Ovary (tissue), 9 donors: ENCODE measurements around the gene CCDC136. TPM values are rescaled to one million over a fixed set of nuclear protein-coding genes. Genes with fewer than 3 reads are reported as not detected.

Experiments
- DNase-seq, 5 donors: peaks; one replicate each; pipeline ENCODE4 v3.0.0-alpha.2; 2019 to 2020
- H3K27ac ChIP-seq, 2 donors: fragments of 200-600 bp; one replicate each; pipeline versions ENCODE4 v1.5.1 to v1.8.0; 2019 to 2022
- H3K27me3 ChIP-seq: fragments of 200-600 bp; one replicate; pipeline ENCODE4 v1.8.0; 2022
- H3K36me3 ChIP-seq: fragments of 200-600 bp; sonication (generic); one replicate; pipeline ENCODE4 v1.5.1; 2019
- H3K4me1 ChIP-seq: one replicate; pipeline ENCODE4 v1.8.1; 2013; ENCODE audit warnings: mild to moderate bottlenecking, moderate library complexity; ENCODE audit not compliant: insufficient read depth
- H3K4me3 ChIP-seq: fragments of 200-600 bp; sonication (generic); one replicate; pipeline ENCODE4 v1.5.1; 2017
- H3K9me3 ChIP-seq, 2 donors: fragments of 200-600 bp in 1 of 2; sonication (generic) in 1 of 2; one replicate each; pipeline versions ENCODE4 v1.5.1 to v1.8.1; 2013 to 2019; ENCODE audit warnings: mild to moderate bottlenecking in 1 of 2, moderate library complexity in 1 of 2
- EP300 ChIP-seq: sonication (generic); formaldehyde crosslinking; IDR thresholded peaks from one replicate; pipeline ENCODE4 v1.6.1; 2017; ENCODE audit warnings: antibody characterized with exemption
- POLR2A ChIP-seq: fragments of 450-650 bp; IDR thresholded peaks from one replicate; pipeline ENCODE4 v1.6.1; 2017; ENCODE audit warnings: antibody characterized with exemption, mild to moderate bottlenecking, moderate library complexity
- WGBS, 3 donors: extraction: QIAGEN DNeasy Blood & Tissue Kit in 1 of 3; methylation state at CpG; one replicate each; pipeline versions ENCODE4 v1.1.5 to v1.1.7; 2013 to 2017; 5-methylcytosine and 5-hydroxymethylcytosine counted together
- intact Hi-C, 4 donors: fragments of 100-400 bp; cut with DNase I; formaldehyde crosslinking; loops; one replicate each; pipeline versions ENCODE4 v1.11.0 to v1.15.1; 2022 to 2023
- polyA plus RNA-seq, 2 donors: library from polyadenylated mRNA; stranded (reverse); fragments of 200-250 nt in 1 of 2; fragments of 350-450 nt in 1 of 2; fragmentation: Illumina TruSeq in 1 of 2; extraction: RNeasy Lipid Tissue Mini Kit (QIAGEN cat#74804) in 1 of 2; gene quantifications; one replicate each; pipeline ENCODE4 v1.2.3, GENCODE V29; 2013 to 2014
- total RNA-seq, 7 donors: library from RNA; depleted of rRNA in 2 of 7; stranded (reverse); fragments of >200 nt in 2 of 7; fragmentation: NEBNext Ultra II Directional in 3 of 7; extraction: Animal tissue kit (Norgen Biotek cat#: 25700) in 3 of 7; gene quantifications; one replicate each; pipeline versions ENCODE4 v1.1.0 to v1.2.4, GENCODE V29; 2016 to 2023
- TF ChIP-seq, protein P1 (sequence below), 3 donors: fragments of 450-650 bp in 2 of 3; fragments of 200-600 bp in 1 of 3; IDR thresholded peaks; one replicate each; pipeline versions ENCODE4 v1.5.1 to v1.8.0; 2016 to 2022; ENCODE audit warnings: antibody characterized with exemption in 3 of 3, mild to moderate bottlenecking in 1 of 3
- donor health status: DM: no; HTN: no; CAD: no; lungs with moderate emphysema.
- donor health status: DM: no; HTN: no; CAD: no.
- donor health status: Bipolar disorder and iron deficiency.
- donor health status: DM: yes; HTN: yes; CAD: no.
- donor health status: DM: no; HTN: no; CAD: no.
- donor health status: DM: yes; HTN: yes; CAD: no.

CCDC136 gene
- total and polyA plus RNA-seq, 9 donors = 2.4 to 14.0 (median 5.8) TPM

DNA sequence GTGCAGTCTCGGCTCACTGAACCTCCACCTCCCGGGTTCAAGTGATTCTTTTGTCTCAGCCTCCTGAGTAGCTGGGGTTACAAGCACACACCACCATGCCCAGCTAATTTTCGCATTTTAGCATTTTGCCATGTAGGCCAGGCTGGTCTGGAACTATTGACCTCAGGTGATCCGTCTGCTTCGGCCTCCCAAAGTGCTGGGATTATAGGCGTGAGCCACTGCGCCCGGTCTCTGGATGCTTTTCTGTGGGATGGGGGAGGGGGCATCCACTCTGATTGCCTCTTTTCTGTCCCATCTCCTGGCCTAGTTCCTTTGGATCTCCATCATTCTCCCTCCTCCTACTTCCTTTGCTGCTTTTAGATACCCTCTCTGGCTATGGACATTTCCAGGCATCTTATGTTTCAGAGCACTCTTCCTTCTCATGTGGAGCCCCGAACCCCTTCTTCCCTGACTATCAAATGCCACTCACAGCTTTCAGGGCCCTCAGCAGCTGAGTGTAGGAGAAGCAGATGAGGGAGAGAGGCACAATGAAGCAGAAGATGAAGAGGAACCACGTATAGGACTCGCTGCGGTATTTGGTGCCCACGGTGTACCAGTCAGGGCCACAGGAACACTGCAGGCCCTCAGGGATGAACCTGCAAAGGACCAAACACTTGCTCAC is 17.6 kb upstream of the CCDC136 start:
- Histone ChIP-seq H3K4me1 (no peaks in the 10 kb centered on the region), H3K27ac (no peak overlapping the region), H3K4me3 (no peak overlapping the region), H3K9me3 (no peaks in the 10 kb centered on the region), H3K27me3 (no peaks in the 10 kb centered on the region), H3K36me3 (no peaks in the 10 kb centered on the region)
- intact Hi-C loops = no loop called here
- WGBS, 3 donors = 93 to 94% (median 94%) methylated on average over 13 of the region's 13 CpGs
- no peak for DNase-seq
- no peak for TF ChIP-seq EP300
- no peak for TF ChIP-seq POLR2A
- TF ChIP-seq, protein P1, sequence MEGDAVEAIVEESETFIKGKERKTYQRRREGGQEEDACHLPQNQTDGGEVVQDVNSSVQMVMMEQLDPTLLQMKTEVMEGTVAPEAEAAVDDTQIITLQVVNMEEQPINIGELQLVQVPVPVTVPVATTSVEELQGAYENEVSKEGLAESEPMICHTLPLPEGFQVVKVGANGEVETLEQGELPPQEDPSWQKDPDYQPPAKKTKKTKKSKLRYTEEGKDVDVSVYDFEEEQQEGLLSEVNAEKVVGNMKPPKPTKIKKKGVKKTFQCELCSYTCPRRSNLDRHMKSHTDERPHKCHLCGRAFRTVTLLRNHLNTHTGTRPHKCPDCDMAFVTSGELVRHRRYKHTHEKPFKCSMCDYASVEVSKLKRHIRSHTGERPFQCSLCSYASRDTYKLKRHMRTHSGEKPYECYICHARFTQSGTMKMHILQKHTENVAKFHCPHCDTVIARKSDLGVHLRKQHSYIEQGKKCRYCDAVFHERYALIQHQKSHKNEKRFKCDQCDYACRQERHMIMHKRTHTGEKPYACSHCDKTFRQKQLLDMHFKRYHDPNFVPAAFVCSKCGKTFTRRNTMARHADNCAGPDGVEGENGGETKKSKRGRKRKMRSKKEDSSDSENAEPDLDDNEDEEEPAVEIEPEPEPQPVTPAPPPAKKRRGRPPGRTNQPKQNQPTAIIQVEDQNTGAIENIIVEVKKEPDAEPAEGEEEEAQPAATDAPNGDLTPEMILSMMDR (IDR thresholded peaks at IDR 0.05) = no peak

DNA sequence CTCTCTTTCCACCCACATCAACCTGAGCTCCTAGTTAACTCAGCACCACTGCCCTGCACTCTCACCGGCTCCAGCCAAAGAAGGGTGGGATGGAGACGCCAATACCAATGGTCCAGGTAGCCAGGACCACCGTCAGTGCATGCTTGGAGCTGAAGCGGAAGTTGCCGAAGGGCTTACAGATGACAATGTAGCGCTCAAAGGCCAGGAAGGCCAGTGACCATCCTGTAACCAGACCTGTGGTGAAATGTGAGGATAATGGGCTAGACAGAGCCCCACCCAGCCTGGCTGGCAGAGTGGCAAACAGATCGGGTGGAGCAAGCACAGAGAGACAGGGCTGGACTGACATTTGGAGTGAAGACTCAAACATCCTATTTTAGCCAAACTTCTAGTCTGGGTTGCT is 16.8 kb upstream of the CCDC136 start:
- Histone ChIP-seq H3K36me3 (no peaks in the 10 kb centered on the region), H3K4me3 (no peak overlapping the region), H3K9me3 (no peaks in the 10 kb centered on the region), H3K27ac (no peak overlapping the region), H3K4me1 (no peaks in the 10 kb centered on the region), H3K27me3 (no peaks in the 10 kb centered on the region)
- TF ChIP-seq POLR2A = no peak
- TF ChIP-seq EP300 = no peak
- TF ChIP-seq, protein P1 (IDR thresholded peaks at IDR 0.05) = no peak
- intact Hi-C loops = no loop called here
- 91 to 93% (median 93%) methylated on average over 7 of the region's 7 CpGs for WGBS, 3 donors
- no peak for DNase-seq

DNA sequence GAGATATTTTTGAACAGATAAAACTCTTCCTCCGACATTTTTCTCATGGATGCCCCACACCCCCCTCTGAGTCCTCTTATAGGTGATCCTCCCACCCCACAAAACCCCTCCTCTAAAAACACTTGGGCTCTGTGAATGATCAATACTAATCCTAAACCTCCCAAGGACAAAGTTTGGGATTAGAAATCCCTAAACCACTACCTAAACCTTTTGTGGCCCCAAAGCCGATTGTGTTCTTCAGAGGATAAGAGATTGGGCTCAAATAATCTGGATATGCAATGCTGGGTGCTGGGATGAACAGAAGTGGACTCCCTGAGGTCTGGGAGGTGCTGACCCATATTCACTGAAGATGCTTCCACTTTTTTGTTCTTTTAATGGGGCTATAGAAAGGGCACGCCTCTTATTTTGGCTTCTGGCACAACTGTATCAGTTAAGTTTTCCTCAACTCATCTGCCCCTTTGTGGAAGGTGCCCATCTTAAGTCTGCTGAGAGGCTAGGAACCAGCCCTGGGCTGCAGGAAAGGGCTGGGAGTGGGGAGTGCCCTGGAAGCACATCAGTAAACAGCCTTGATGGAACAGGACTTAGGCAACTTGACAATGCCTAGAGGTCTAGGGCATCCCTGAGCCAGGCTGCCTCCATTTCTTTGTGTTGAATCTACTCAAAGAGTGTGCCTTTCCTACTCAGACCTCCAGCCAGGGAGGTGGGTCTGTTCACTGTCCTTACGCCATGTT is 15.9 kb upstream of the CCDC136 start, which contains the start of gene OPN1SW:
OPN1SW (minus strand) TSS at position 51 of the 731 bp plus-strand sequence; CDS start at position 38, 13 bp downstream.
- intact Hi-C loops = no loop called here
- Histone ChIP-seq H3K27ac (no peak within 1 kb of the TSS), H3K36me3 (no peaks in the 10 kb centered on the region), H3K4me3 (no peak within 1 kb of the TSS), H3K27me3 (no peaks in the 10 kb centered on the region), H3K4me1 (no peaks in the 10 kb centered on the region), H3K9me3 (no peaks in the 10 kb centered on the region)
- TF ChIP-seq POLR2A (no peak), EP300 (no peak)
- TF ChIP-seq, protein P1 (IDR thresholded peaks at IDR 0.05) = no peak
- no peak for DNase-seq
- WGBS, 3 donors = 95 to 98% (median 97%) methylated on average over 4 of the region's 4 CpGs

DNA sequence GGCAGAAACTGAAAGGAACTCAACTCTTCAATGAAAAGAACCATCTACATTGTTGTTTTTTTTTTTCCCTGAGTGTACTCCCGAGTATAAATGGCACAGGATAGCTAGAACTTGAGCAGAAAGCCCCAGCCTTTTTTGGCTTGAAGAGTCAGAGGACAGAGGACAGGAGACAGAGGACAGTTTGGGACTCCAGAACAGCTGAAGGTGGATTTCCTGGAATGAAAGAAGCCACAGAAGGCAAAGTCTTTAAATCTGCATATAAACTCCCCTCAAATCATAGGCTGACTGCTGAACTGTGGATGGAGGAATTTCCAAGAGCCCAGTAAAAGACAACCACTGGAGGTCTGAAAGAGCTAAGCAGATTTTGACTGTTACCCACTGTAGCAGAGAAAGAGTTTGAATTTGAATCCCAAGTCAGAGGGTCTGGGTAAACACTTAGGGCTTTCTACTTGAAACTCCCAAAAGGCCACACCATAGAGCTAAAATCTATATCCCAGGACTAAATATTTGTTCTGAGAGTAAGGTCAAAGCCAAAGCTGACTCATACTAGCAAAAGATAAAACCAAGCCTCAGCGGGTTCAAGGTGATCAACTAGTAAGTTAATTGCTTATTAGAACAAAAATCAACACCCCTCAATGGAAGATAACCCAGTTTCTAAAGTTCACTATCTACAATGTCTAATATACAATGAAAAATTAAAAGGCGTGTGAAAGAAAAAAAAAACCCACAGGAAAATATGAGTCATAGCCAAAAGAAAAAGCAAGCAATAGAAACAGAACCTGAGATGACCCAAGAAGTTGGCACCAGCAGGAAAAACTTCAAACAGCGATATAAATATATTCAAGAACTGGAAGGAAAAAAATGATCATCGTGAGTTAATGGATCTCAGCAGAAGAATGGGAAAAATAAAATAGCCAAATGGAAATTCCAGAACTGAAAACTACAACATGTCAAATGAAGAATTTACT is 14.3 kb upstream of the CCDC136 start:
- Histone ChIP-seq H3K27me3 (no peaks in the 10 kb centered on the region), H3K36me3 (no peaks in the 10 kb centered on the region), H3K4me3 (no peak overlapping the region), H3K27ac (no peak overlapping the region), H3K9me3 (no peaks in the 10 kb centered on the region), H3K4me1 (no peaks in the 10 kb centered on the region)
- DNase-seq = no peak
- intact Hi-C loops = no loop called here
- WGBS, 3 donors = 67 to 74% (median 67%) methylated on average over 5 of the region's 5 CpGs
- no peak for TF ChIP-seq POLR2A
- TF ChIP-seq, protein P1 (IDR thresholded peaks at IDR 0.05) = no peak
- no peak for TF ChIP-seq EP300
